NAMALWA (cell line): Measurements from ENCODE around the gene PDGFRB.

Source experiments
- DNase-seq: peaks from one replicate; pipeline ENCODE4 v3.0.0-alpha.2; 2015; ENCODE audit warnings: low spot score

PDGFRB gene

DNA sequence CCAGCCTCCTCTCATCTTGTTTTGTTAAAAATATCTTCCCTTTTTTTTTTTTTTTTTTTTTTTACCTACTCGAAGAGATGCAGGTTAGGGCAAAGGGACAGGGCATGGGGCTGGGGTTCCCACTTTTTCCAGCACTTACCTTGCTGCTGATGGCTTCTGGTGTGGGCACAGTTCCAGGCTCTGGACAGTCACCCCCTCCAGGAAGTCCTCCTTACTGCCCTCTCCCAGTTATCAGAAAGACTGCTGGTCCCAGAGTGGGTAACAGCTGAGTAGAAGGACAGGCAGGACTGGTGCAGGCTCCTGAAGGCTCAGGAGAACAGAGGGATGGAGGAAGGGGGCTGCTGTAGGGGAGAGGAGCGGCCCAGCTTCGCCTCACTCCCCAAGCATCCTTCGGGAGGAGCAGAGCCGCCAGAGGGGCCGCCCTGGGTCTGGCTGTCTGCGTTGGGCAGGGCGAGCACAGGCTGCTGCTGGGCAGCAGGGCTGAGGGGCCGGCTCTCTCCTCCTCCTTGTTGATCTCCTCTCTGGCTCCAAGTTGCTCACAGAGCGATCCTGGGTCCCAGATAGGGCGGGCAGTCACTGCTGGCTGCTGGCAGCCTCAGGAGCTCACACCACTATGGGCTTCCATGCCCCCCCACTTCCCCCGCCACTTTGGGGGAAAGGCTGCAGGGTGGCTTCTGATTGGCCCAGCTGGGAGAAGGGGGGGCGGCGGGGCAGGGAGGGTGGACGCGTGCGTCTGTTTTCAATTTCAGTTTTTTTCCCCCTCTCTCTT is at the start of gene PDGFRB:
Gene PDGFRB, minus strand, starts transcription at position 588 of the 769 bp plus-strand sequence. CDS start 18,798 bp downstream, outside the sequence.
- no peak for DNase-seq

DNA sequence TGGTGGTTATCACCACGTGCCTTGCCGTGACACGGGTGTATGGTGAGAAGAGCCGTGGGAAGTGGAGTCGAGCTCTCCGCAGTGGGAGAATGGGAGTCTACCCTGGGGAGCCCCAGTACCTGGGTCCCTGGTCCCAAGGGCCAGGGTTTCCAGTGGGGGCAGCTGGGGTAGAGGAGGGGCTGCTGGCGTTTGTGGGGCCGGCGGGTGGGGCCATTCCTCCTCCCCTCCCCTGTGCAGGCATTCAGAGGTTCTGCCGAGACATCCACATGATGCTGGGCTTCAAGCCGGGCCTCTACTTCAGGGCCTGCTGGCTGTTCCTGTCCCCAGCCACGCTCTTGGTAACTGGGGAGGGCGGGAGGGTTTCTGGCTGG is 48.9 kb upstream of the PDGFRB start:
- no peak for DNase-seq

GRCh38 chr5:150203832-150204589 is 48.4 kb upstream of the PDGFRB start:
- DNase-seq, result no peak

GRCh38 chr5:150202501-150202900 is 46.9 kb upstream of the PDGFRB start:
- no peak for DNase-seq

DNA sequence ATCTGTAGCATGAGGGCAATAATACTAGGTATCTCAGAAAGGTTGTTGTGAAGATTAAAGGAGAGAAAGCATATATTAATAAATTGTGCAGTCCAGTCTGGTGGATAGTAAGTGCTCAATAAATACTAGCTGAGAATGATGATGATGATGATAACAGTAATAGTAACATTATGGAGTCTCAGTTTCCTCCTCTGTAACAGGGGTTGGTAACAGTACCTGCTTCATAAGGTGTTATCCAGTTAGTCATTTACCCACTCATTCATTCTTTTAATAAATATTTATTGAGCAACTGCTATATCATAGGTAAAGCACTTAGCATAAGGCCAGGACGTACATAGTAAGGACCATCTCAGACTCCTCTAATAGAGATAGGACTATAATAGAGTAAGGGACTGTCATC is 41.8 kb upstream of the PDGFRB start:
- DNase-seq, result no peak

- DNase-seq, result no peak
These were observed 41.3 kb upstream of the PDGFRB start for GRCh38 chr5:150196986-150197385.

DNA sequence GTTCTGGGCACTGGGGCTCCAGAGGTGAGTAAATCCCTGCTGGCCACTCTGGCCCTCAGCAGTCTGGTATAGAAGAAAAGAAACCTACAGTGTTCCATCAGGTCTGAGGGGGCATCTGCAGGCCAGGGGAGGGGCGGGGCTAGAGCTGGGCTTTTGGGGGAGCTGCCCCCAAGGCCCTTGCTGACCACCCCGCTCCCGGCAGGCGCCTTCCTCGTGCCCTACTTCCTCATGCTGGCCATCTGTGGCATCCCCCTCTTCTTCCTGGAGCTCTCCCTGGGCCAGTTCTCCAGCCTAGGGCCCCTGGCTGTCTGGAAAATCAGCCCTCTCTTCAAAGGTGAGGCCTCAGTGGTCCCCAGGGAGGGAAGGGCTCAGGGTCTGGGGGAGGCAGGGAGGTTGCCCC is 40.9 kb upstream of the PDGFRB start:
- DNase-seq, result no peak

- DNase-seq, result no peak
These were observed 40.3 kb upstream of the PDGFRB start for GRCh38 chr5:150195736-150196485.

- no peak for DNase-seq
These were observed 36.8 kb upstream of the PDGFRB start for GRCh38 chr5:150192462-150192861.

DNA sequence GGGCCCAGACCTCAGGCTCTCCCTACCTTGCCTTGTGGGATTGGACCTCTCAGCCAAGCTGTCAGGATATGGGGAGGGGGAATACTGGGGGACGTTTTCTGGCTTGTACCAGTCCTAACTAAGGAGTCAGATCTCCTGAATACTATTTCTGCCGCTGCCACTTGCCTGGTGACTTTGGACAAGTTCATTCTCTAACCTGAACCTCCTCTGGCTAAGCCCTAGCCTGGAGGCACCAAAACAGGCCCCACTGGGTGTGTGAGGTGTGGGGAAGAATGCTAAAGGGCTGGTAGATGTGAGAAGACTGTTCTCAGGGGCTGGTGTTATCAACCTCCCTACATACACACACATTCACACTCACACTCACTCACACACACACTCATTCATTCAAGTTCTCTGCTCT is 35.3 kb upstream of the PDGFRB start:
- DNase-seq, result no peak

- no peak for DNase-seq
These were observed 34.9 kb upstream of the PDGFRB start for GRCh38 chr5:150190503-150190979.

DNA sequence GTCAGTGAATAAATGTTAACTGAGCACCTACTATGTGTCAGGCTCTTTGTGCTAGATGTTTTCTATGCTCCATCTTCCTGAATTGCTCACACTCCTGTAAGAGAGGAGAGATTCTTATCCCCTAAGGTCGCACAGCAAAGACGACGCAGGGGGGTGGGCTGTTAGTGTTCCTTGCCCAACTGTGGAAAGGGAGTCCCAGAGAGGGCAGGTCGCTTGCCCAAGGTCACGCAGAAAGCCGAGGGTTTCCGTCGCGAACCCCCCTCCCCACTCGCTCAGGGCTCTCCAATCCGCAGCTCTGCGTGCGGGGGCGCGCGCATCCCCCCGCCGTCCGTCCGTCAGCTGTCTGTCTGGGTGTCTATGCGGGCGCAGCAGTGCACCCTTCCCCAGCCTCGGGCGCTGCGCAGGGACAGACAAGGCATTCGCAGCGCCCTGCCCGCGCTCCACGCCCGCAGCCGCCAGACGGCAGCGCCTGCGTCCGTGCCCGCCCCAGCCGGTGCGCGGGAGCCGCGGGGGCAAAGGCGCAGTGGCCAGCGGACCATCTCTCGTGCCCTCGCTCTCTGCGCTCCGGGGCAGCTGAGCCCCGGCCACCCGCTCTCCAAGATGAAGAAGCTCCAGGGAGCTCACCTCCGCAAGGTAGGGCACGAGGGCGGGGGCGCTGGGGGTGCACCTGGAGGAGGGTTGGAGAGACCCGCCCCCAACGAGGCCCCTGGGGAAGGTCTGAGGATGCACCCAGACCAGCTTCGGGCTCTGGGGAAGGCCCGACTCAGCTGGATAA is 34.3 kb upstream of the PDGFRB start, which contains the start of gene SLC6A7:
Gene SLC6A7, plus strand, starts transcription at position 335 of the 775 bp plus-strand sequence. Its CDS starts 266 bp downstream, at position 601.
- DNase-seq, result no peak

DNA sequence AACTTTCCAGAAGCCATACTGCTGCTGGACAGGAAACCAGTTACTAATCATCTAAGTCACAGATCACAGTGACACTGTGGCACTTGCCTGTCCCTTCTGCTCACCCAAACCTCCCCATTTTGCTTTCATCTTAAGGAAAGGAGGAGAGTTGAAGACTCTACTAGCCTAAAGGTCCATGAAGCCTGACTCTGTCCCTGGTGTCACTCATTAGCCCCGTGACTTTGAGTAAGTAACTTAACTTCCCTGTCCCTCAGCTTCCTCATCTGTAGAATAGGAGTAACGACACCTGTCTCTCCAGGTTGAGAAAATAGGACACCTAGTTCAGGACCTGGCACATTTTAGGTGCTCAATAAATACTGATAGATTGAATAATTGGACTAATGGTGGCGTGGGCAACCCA is 33.7 kb upstream of the PDGFRB start:
- no peak for DNase-seq

DNA sequence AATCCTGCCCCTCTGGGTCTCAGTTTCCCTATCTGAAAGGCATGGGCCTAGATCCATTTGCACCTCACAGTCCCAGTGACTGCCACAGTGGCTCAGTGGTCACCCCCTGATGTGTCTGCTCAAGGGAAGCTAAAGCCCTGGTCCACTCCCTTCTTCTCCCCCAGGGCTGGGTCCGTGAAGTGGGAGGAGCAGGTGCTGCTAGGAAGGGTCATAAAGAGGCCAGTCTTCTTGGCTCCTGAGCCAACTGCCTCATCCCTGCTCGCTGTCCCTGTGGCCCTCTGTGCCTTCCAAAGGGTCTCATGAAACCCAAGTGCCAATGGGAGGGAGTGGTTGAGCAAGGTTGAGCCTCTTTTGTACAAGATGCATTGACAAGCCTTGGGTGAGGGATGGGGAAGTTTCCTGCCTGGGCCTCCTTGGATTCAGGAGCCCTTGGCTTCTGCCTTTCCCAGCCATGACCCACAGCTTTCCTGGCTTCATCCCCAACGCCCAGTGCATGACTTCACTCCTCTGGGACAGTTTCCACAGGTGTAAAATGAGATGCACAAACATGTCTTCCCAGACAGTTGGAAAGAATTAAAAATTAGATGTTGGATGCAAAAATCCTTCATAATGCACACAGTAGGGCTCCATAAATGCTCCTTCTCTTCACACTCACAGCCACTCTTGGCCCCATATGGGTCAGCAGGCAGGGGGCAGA is 32.6 kb upstream of the PDGFRB start:
- DNase-seq, result no peak

GRCh38 chr5:150186897-150187296 is 31.3 kb upstream of the PDGFRB start:
- no peak for DNase-seq

DNA sequence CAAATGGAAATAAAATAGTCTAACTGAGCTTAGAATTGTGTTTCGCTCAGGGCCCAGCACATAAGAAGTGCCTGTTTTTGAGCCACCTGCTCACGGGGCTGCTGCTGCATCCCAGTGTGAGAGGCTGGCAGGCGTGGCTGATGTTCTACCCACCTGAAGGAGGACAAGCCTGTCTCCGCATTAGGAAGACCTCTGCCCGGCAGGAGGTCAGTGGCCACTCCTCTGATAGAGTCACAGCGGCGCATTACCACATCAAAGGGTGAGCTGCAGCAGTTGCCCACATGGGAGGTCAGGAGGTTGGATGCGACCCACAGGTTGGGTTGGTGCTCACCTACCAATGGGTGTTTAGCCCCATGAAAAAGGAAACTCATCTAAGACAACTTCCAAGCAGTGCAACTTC is 30.5 kb upstream of the PDGFRB start:
- no peak for DNase-seq

- DNase-seq, result no peak
These were observed 29.6 kb upstream of the PDGFRB start for GRCh38 chr5:150184990-150185912.

GRCh38 chr5:150184006-150184405 is 28.4 kb upstream of the PDGFRB start:
- DNase-seq, result no peak

DNA sequence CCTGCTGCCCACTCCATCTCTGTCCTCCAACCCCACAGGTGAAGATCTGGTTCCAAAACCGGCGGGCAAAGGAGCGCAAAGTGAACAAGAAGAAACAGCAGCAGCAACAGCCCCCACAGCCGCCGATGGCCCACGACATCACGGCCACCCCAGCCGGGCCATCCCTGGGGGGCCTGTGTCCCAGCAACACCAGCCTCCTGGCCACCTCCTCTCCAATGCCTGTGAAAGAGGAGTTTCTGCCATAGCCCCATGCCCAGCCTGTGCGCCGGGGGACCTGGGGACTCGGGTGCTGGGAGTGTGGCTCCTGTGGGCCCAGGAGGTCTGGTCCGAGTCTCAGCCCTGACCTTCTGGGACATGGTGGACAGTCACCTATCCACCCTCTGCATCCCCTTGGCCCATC is 27.8 kb upstream of the PDGFRB start:
- no peak for DNase-seq

- no peak for DNase-seq
These were observed 27.1 kb upstream of the PDGFRB start for GRCh38 chr5:150182774-150183173.
